PC-9 (cell line): Measurements from ENCODE around the gene FICD.

Source experiments
- CTCF ChIP-seq: fragments of 200-600 bp; sonication (generic); conservative IDR thresholded peaks from 2 replicates; pipeline ENCODE4 v1.6.1; 2017; ENCODE audit warnings: mixed run types, antibody characterized with exemption, mild to moderate bottlenecking, moderate library complexity
- EZH2 ChIP-seq: fragments of 200-600 bp; sonication (generic); IDR thresholded peaks from 2 replicates; pipeline ENCODE4 v1.8.0; 2017; ENCODE audit warnings: antibody characterized with exemption, low read depth

DNA sequence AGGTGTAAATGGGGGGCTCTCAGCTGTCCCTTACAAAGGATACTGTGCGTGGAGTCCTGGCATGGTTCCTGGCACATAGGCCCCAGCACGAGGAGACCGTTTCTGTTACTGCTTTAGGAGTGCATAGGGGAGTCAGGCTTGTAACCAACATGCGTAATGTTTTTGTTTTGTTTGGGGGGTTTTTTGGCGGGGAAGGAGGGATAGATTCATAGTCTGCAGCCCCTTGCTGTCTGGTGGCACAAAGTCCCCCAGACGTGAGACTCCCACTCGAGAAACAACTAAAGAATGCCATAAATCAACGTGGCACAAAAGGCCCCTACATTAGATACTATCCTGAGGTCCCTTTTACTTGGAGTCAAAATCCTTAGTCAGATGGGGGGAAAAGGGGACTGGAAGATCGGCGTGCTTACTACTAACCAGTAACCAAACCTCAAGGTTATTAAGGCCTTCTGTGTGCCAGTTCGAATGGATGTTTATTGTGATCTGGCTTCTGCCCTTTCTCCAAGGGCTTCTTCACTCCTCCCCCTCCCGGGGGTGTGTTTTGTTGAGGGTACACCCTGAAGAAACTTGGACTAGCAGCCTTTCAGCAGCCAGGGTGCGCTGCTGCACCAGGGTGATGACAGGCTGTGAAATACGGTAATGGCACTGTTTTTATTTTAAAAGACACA, 48.2 kb downstream of the FICD start:
- peak; percentile 87 for TF ChIP-seq CTCF
- TF ChIP-seq EZH2 = no peak
